ENCODE results near the gene CACHD1. TPM values are rescaled to one million over a fixed set of nuclear protein-coding genes. Genes with fewer than 3 reads are reported as not detected.

The CACHD1 gene
- total and polyA plus RNA-seq, 3 donors from 2014 or later = 7.4 to 10.3 (median 8.3) TPM

DNA sequence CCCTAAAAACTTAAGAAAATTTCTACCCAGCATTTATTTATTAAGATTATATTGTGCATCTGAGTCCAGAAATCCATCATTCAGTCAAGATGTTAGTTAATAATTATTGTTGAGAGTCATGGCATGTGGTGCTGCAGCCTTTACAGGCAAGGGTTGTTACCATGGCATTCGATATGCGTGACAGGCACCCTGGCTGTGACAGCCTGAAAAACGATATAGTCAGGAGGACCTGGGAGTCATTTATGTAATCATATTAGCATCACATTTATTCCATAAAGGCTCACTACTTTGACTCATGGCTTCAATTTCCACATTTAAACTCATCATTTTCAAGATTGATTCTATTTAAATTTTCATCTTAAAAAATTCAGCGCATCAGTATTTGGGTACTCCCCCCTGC is 68.0 kb downstream of the CACHD1 start:
- intact Hi-C loops (cut with DNase I; ENCODE audit: low total_unique reads) = no loop called here
- Histone ChIP-seq H3K36me3 (ENCODE audit: low read depth, missing control alignments) (no peaks in the 10 kb centered on the region), H3K27ac (no peak overlapping the region), H3K4me1 (peaks cover 19% of the 10 kb centered on the region), H3K27me3 (no peaks in the 10 kb centered on the region), H3K4me3 (no peak overlapping the region), H3K9me3 (no peaks in the 10 kb centered on the region)
- TF ChIP-seq, protein P1, sequence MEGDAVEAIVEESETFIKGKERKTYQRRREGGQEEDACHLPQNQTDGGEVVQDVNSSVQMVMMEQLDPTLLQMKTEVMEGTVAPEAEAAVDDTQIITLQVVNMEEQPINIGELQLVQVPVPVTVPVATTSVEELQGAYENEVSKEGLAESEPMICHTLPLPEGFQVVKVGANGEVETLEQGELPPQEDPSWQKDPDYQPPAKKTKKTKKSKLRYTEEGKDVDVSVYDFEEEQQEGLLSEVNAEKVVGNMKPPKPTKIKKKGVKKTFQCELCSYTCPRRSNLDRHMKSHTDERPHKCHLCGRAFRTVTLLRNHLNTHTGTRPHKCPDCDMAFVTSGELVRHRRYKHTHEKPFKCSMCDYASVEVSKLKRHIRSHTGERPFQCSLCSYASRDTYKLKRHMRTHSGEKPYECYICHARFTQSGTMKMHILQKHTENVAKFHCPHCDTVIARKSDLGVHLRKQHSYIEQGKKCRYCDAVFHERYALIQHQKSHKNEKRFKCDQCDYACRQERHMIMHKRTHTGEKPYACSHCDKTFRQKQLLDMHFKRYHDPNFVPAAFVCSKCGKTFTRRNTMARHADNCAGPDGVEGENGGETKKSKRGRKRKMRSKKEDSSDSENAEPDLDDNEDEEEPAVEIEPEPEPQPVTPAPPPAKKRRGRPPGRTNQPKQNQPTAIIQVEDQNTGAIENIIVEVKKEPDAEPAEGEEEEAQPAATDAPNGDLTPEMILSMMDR (IDR thresholded peaks at IDR 0.05) = no peak
- TF ChIP-seq POLR2A (IDR thresholded peaks at IDR 0.05) = no peak
- DNase-seq = no peak
- 86 to 88% methylated on average over 4 of the region's 4 CpGs for WGBS, 2 donors

DNA sequence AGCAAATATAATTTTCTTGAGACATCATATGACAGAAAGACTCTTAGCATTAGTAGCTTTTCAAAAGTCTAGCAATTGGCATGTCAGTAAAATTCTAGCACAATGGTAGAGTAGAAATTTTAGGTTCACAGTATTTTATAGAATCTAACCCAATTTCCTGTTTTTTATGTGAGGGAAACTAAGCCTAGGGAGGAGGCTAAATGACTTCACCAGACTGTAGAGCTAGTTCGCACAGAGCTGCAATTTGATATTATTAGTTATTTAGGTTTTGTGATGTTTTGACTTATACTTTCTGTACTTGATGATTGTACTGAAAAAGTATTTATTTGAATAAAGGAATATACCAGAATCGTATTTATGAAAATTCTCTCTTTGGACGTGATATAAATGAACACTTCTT is 68.5 kb downstream of the CACHD1 start:
- 71 to 75% methylated on average over 3 of the region's 3 CpGs for WGBS, 2 donors
- no peak for TF ChIP-seq POLR2A (IDR thresholded peaks at IDR 0.05)
- TF ChIP-seq, protein P1 (IDR thresholded peaks at IDR 0.05) = no peak
- no peak for DNase-seq

GRCh38 chr1:64539289-64539688 is 69.4 kb downstream of the CACHD1 start:
- intact Hi-C loops (cut with DNase I; ENCODE audit: low total_unique reads) = no loop called here
- Histone ChIP-seq H3K4me1 (peaks cover 19% of the 10 kb centered on the region), H3K4me3 (no peak overlapping the region), H3K36me3 (ENCODE audit: low read depth, missing control alignments) (no peaks in the 10 kb centered on the region), H3K27ac (peak overlapping the region in 1 of 2 donors; percentile 50), H3K27me3 (no peaks in the 10 kb centered on the region), H3K9me3 (no peaks in the 10 kb centered on the region)
- TF ChIP-seq, protein P1 (IDR thresholded peaks at IDR 0.05) = no peak
- no peak for TF ChIP-seq POLR2A (IDR thresholded peaks at IDR 0.05)
- 41 to 55% methylated on average over 3 of the region's 3 CpGs for WGBS, 2 donors
- DNase-seq = no peak

More for the DNA sequence above, 68.5 kb downstream of the CACHD1 start:
- H3K4me1 ChIP-seq = peaks cover 19% of the 10 kb centered on the region
- H3K27ac ChIP-seq = no peak overlapping the region
- no peak overlapping the region for H3K4me3 ChIP-seq
- H3K27me3 ChIP-seq = no peaks in the 10 kb centered on the region
- H3K36me3 ChIP-seq (ENCODE audit: low read depth, missing control alignments) = no peaks in the 10 kb centered on the region
- intact Hi-C loops (cut with DNase I; ENCODE audit: low total_unique reads) = no loop called here
- no peaks in the 10 kb centered on the region for H3K9me3 ChIP-seq

- H3K9me3 ChIP-seq = no peaks in the 10 kb centered on the region
- peak overlapping the region in 1 of 2 donors; percentile 50 for H3K27ac ChIP-seq
- H3K4me1 ChIP-seq = peaks cover 19% of the 10 kb centered on the region
- WGBS, 2 donors = 60 to 71% methylated on average over 2 of the region's 2 CpGs
- peak; percentile 71 for DNase-seq
- no peak for TF ChIP-seq POLR2A (IDR thresholded peaks at IDR 0.05)
- TF ChIP-seq, protein P1 (IDR thresholded peaks at IDR 0.05) = no peak
- intact Hi-C loops (cut with DNase I; ENCODE audit: low total_unique reads) = loop anchor here (10.0 kb wide), 1 partner anchor 65 kb away; the partner anchor contains the start of gene CACHD1
- H3K4me3 ChIP-seq = no peak overlapping the region
- H3K36me3 ChIP-seq (ENCODE audit: low read depth, missing control alignments) = no peaks in the 10 kb centered on the region
- no peaks in the 10 kb centered on the region for H3K27me3 ChIP-seq
These were observed 69.9 kb downstream of the CACHD1 start for GRCh38 chr1:64539781-64540218.

GRCh38 chr1:64540265-64540791 is 70.4 kb downstream of the CACHD1 start:
- no peak for TF ChIP-seq POLR2A (IDR thresholded peaks at IDR 0.05)
- TF ChIP-seq, protein P1 (IDR thresholded peaks at IDR 0.05) = no peak
- DNase-seq = no peak
- peak overlapping the region in 1 of 2 donors; percentile 50 for H3K27ac ChIP-seq
- no peaks in the 10 kb centered on the region for H3K27me3 ChIP-seq
- WGBS, 2 donors = 47 to 55% methylated on average over 6 of the region's 6 CpGs
- H3K4me3 ChIP-seq = no peak overlapping the region
- H3K36me3 ChIP-seq (ENCODE audit: low read depth, missing control alignments) = no peaks in the 10 kb centered on the region
- H3K9me3 ChIP-seq = no peaks in the 10 kb centered on the region
- intact Hi-C loops (cut with DNase I; ENCODE audit: low total_unique reads) = loop anchor here (10.0 kb wide), 1 partner anchor 66 kb away; the partner anchor contains the start of gene CACHD1
- H3K4me1 ChIP-seq = peaks cover 19% of the 10 kb centered on the region
